HL-60/S4 treated with retinoic acid at 250 ng/mL for 4 days and 3 days (cell line): ENCODE results near the gene GSDMA.
"Not testable (repeated sequence)": the region's sequence is repeated elsewhere in the genome, so short reads cannot be mapped to it uniquely, and the experiment has no call there.

Experiments
- in situ Hi-C: fragments of 300-500 bp; cut with MboI; formaldehyde crosslinking; loops from 2 replicates; pipeline ENCODE4 v1.7.0; 2022; ENCODE audit warnings: low sequenced_read_pairs

GSDMA gene

GRCh38 chr17:39929646-39930407, 33.0 kb upstream of the GSDMA start:
- in situ Hi-C loops, result no loop called here

- in situ Hi-C loops, result no loop called here
These were observed 28.9 kb upstream of the GSDMA start for GRCh38 chr17:39933912-39934311.

DNA sequence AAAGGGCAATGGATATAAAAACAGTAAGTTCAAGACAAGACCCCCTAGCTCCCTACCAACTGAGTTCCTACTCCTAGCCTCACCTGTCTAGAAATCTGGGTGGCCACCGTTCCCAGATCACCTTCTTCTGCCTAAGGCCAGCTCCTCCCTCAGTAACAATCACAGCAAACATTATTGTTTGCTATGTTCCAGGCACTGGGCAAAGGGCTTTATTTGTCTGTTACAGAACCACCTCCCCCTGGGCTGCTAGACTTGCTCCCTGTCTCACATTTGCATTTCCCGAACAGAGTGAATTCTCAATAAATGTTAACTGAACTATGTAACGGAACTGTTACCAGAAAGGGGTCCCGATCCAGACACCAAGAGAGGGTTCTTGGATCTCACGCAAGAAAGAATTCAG, 28.5 kb upstream of the GSDMA start:
- in situ Hi-C loops, result no loop called here

DNA sequence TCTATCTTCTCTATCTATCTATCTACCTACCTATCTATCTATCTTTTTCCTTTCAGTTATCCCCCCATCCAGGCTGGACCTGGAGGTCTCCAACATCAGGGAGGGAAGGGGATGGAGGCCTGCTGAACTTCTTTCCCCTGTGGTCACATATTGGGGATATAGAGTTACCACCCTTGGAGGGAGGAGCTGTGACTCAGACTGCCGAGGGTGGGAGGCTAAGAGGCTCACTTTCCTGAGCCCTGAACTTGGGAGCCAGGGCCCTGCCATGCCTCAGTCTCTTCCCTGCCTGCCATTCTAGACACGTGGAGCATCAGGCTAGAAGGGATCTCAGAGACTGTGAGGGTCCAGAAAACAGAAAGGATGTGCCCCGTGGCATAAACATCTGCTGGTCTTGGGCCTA, 26.9 kb upstream of the GSDMA start:
- in situ Hi-C loops, result no loop called here

DNA sequence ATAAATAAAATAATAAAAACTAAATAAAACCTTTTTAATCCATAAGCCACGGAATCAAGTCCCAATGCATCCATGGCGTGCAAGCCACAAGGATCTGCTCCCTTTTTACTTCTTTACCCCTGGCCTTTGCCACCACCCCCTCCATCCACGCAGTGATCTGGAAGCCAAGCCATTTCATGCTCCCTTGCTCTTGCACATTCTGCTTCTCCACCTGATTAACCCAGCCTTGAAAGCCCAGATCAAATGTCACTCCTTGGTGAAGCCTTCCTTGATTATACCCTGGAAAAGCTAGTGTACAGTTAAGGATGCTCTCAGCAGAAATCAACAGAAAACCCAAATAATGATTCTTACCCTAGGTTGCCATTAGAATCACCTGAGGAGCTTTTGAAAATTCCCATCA, 25.4 kb upstream of the GSDMA start:
- in situ Hi-C loops, result no loop called here

DNA sequence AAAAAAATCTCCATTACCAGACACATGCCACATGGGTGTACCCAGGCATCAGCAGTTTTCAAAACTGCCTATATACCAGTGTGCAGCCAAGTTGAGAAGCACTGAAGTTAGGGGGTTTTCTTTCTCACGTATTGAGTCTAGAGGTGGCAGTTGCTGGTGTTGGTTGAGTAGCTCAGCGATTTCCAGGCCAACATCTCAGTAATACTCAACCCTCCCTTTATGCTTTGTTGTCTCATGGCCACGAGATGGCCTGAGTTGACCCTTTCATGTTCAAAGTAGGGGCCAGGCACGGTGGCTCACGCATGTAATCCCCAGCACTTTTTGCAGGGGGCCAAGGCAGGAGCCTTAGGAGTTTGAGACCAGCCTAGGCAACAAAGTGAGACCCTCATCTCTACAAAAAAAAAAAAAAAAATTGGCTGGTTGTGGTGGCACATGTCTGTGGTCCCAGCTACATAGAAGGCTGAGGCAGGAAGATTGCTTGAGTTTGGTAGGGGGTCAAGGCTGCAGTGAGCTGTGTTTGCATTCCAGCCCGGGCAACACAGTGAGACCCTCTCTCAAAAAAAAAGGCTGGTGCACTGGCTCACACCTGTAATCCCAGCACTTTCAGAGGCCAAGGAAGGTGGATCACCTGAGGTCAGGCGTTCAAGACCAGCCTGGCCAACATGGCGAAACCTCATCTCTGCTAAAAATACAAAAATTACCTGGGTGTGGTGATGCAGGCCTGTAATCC, 24.5 kb upstream of the GSDMA start:
- in situ Hi-C loops, result no loop called here

- in situ Hi-C loops, result no loop called here
These were observed 23.7 kb upstream of the GSDMA start for GRCh38 chr17:39939106-39939505.

DNA sequence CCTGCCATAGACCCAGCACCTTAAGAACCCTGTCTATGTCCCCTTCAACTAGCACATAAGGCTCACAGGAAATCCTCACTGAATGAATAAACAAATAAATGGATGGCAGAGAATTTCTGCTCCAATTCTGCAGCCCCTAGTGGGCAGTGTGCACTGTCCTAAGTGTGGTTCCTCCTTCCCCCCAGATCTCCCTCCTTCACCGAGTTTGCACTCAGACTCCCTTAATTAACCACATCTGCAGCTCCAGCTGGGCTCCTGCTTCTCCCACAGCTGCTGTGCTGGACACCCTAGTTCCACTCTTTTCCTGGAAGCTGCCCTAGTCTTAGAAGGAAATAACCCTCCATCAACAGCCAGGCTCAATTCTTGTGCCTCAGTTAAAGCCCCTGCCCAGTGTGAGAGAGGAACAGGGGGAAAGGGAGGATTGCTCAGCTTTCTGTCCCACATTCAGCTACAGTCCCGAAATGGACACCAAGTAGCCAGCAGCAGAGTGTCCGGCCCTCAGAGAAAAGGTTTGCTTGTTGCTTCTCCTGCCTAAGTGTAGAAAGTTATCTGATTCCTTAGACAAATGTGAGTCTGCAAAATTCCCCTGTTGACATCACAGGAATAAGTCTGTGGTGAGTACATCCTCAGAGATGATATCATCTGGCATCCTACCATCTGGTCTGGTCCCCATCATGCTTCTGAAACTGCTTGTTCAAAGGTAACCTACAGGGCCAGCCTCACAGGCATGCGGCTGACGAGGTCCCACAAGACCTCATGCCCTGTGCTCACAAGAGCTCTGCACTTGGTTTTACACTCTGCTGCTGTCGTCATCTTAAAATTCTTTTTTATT, 23.0 kb upstream of the GSDMA start:
- in situ Hi-C loops, result no loop called here

DNA sequence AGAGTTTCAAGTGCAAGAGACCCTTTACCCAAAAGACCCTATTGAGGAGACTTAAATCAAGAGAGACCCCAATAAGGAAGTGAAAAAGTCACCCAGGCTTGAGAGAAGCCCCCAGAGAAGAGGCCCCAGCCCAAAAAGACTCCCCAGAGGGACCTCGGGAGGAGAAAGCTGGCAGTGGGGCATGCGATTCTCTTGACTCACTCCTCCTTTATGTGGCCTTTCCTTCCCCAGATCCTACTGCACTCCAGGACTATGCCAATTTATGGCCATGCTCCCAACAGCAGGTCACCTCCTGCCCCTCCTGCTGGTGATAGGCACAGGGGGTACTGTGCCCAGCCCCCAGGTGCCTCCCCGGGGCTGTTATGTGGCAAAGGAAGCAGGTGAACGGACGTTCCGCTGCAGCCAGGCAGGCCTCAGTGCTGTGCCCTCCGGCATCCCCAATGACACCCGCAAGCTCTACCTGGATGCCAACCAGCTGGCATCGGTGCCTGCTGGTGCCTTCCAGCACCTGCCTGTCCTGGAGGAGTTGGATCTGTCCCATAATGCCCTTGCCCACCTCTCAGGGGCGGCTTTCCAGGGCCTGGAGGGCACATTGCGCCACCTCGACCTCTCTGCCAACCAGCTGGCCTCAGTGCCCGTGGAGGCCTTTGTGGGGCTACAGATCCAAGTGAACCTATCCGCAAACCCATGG, 19.0 kb upstream of the GSDMA start:
- in situ Hi-C loops, result no loop called here

- in situ Hi-C loops, result no loop called here
These were observed 18.5 kb upstream of the GSDMA start for GRCh38 chr17:39944393-39944711.

DNA sequence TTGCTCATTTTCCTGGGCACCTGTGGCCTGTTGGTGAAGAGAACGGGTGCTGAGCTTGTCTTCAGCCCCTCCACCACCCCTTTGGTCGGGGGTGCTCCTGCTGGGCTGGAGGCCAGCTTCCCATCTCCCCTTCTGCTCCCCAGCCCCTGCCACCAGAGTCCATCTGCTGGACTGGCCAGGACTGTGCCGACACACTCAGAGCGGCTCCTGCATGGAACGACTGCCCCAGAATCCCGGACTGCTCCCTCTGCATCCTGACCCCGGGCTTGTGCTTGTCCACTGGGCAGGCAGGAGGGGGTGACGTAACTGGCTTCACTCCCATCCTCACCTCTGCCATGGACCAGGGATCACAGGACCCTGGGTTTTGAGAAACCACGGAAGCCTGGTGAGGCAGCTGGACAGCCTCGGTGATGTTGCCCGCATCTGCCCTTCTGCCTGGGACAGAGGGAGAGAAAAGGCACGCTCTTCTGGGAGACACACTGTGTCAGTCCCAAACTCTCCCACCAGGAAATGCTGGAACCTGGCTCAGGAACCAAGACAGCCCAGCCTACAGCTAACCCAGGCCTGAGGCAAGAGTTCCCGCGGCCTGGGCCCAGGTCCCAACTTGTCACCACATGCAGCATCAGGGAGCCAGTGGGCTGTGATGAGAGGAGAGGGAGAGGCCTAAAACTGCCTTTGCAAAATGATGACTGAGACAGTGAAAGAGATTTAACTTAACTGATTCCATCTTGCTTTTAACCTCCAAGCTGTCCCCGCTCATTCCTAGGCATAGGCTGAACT, 16.1 kb upstream of the GSDMA start:
- in situ Hi-C loops, result no loop called here

- in situ Hi-C loops, result not testable (repeated sequence)
These were observed 14.3 kb upstream of the GSDMA start for GRCh38 chr17:39948489-39948828.

DNA sequence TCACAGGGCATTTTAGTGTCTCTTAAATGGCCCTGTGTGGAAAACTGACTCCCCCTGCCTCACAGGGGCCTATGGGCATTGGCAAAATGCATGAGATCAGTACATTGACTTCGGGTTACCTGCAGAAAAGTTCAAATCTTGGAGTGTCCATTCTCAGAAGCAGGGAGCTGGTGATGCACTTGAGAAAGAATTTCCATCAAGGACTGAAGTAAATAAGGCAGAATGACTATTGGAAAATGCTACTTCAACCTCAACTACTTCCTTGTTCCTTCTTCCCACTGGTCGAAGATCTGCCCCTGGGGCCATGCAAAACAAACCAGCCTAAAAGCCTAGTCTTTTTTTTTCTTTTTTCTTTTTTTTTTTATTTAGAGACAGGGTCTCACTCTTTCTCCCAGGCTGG, 13.8 kb upstream of the GSDMA start:
- in situ Hi-C loops, result no loop called here

GRCh38 chr17:39950871-39951348, 11.9 kb upstream of the GSDMA start:
- in situ Hi-C loops, result no loop called here

DNA sequence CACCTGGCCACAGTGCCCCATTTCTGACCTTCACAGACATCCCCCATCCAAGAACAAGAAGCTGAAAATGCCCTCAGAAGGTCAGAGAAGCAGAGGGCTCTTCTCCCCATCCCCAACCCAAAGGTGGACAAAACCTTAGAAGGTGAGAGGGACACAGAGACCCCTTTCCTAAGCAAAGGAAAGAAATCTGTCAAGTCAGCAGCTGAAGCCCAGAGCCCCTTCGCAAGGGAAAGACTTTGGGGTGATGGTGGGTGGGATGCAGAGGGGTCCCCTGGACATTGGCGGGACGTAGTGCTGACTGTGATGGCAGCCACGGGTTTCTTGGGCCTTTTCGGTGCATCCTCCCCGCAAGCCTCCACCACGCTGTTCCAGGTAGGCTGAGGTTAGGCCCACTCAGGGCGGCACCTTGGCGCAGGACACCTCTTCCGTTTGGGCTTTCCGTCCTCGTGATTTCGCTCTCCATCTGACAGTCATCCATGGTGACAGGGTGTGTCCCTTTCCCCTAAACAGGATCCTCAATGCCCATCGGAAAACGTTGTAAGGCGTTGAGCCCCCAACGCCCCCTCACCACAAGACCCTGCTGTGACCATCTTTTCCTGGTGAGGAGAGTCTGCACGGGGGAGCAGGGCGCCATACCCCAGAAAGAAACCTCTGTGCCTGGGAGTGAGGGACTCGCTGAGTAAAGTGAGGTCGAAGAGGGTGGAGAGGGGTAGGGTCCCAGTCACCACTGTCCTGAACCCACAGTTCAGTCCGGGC, 10.7 kb upstream of the GSDMA start:
- in situ Hi-C loops, result no loop called here

DNA sequence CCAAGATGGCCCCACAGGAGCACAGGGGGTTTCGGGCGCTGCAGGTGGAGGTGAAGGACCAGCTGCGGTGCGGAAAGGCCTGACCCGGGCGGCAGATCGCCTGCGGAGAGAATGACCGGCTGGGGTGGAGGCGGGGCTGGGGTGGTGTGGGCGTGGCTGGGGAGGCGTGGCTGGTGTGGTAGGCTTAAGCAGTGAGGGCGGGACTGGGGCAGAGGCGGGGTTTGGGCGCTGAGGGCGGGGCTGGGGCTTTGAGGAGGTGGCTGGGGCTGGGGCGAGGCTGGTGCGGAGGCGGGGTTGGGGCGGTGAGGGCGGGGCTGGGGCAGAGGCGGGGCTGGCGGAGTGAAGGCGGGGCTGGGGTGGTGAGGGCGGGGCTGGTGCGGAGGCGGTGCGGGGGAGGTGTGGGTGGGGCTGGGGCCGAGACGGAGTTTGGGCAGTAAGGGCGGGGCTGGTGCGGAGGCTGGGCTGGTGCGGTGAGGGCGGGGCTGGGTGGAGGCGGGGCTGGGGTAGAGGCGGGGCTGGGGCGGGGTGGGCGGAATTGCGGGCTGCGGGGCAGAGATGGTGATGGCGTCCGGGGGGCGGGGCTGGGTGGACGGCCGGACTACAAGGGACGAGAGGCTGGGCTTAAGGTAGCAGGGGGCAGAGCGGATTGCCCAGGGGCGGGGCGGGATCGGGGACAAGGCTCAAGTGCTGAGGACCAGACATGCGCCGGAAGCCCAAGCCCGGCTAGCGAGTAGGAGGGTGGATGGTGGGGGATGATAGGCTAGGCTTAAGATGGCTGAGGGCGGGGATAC, 9.9 kb upstream of the GSDMA start:
- in situ Hi-C loops, result no loop called here

- in situ Hi-C loops, result no loop called here
These were observed 9.3 kb upstream of the GSDMA start for GRCh38 chr17:39953471-39953888.

- in situ Hi-C loops, result no loop called here
These were observed 7.9 kb upstream of the GSDMA start for GRCh38 chr17:39954876-39955275.

DNA sequence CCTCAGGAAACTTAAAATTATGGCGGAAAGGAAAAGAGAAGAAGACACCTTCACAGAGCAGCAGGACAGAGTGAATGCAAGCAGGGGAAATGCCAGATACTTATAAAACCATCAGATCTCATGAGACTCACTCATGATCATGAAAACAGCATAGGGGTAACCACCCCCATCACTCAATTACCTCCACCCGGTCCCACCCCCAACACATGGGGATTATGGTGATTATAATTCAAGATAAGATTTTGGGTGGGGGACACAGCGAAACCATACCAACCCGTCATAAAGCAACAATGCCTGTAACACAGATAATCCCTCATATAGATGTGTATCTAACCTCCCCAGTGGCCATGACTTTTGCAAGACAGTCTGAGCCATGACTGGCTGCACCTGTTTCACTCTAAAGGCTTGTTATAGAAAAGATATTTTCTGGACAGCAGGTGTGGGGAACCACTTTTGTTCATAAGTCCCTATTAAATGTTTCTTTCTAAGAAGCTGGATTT, 7.0 kb upstream of the GSDMA start:
- in situ Hi-C loops, result no loop called here
